HG02938 (cell line): ENCODE measurements around the gene MAST3.
A peak's percentile ranks its signal among the peaks of the same experiment; 100 is the strongest.

ENCODE experiments used
- ATAC-seq: cut with Tn5 transposase; IDR thresholded peaks from one replicate; pipeline ENCODE4 v1.9.1; 2021; ENCODE audit warnings: mild to moderate bottlenecking, moderate library complexity; ENCODE audit not compliant: unreplicated experiment

MAST3 gene

GRCh38 chr19:18097217-18097992, at the start of gene MAST3:
MAST3 (plus strand) TSS chr19:18097778; CDS start chr19:18097793, 15 bp downstream.
- peak; percentile 40 for ATAC-seq

DNA sequence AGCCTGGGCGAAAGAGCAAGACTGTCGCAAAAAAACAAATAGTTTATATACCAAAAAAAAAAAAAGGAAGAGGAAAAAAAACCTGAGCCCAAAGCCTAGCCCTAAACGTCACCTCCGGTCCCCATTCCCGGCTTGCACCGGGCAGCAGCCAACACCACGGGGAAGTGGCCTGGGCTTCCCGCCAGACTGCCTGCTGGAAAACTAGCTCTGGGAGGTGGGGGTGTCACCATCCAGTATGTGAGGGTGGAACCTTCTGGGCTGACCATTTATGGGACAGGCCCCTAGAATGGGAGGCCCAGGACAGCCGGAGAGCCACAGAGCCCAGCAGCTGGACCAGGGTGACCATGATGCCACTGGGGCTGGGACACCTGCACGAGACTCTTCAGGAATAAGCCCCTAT, 48.2 kb upstream of the MAST3 start:
- no peak for ATAC-seq

DNA sequence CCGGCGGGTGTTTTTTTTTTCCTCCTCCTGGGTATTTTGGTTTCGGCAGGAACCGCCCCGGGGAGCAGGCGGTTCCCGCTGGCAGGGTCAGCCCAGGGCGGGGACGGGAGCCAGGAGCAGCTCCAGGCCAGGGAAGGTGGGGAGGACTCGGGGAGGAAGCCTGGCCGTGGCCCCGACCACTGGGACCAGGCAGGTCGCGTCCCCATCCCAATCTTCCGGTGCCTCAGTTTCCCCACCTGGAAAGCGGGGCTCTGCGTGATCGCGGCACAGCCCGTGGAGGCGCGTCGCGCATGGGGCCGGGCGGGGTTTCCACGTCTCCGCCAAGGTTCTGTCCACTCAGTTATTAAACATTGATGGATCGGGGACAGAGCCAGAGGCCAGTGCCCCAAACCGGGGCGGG, 45.7 kb upstream of the MAST3 start:
- ATAC-seq, result no peak

DNA sequence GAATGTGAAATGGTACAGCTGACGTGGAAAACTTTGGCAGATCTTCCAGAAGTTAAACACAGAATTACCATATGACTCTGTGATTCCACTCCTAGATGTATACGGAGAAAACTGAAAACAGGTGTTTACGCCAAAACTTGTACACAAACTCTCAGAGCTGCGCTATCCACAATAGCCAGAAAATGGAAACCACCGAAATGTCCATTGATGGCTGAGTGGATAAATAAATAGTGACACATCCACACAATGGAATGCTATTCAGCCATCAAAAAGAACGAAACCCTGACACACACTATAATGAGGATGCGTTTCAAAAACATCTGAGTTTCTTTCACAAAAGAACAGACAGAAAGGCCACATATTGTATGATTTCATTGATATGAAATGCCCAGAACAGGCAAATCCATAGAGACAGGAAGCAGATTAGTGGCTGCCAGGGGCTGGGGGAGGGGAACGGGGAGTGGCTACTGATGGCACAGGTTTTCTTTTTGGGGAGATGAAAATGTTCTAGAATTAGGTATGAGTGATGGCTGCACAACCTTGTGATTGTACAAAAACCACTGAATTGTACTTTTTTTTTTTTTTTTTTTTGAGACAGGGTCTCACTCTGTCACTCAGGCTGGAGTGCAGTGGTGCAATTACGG, 43.9 kb upstream of the MAST3 start:
- no peak for ATAC-seq

- no peak for ATAC-seq
Measured at GRCh38 chr19:18055967-18056366, 41.6 kb upstream of the MAST3 start.

DNA sequence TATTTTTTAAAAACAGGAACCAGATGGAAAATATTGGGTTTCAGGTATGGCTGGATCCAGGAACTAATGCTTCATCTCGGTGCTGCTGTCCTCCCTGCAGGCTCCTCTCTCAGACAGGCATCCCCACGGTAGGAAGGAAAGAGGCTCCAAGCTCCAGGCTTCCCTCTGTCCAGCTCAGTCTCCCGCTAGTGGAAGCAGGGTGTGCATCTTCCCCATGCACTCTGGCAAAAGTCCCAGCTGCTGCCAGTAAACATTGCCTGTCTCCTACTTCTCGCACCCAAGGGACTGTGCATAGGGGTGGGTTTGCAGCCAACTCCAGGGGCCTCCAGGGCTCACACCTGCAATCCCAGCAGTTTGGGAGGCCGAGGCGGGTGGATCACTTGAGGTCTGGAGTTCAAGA, 40.0 kb upstream of the MAST3 start:
- ATAC-seq, result no peak

DNA sequence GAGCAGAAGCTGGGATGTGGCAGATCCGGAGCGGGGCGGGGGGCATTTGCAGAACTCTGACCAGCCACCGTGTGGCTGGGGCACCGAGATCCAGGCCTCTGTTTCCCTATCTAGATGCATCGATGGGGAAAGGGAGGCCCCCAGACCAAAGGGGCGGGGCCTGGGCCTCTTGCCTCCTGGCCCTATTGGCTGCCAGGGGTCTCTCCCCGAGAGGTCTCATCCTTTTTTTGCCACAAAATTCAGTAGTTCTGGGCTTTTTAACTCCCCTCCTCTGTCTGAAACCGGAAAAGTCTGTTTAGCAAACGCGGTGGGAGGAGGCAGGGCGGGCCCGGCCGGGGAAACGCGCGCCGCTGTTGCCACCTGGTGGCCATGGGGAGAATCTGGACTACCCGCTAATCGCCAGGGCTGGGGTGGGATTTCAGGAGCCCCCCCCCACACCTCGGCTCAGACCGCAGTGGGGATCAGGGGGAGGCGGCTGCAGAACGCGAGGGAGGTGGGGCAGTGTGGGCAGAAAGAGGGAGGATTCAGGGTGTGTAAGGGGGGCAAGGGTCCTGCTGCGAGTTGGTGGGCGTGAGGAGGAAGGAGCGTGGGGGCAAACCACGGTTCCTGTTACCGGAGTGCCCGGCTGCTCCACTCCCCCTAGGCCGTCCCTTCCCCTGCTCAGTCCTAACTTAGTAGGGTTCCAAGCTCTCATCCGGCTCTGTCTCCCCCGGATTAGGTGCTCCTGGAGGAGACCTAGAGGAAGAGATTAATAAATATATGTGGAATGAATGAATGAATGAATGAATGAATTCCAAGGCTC, 39.2 kb upstream of the MAST3 start:
- no peak for ATAC-seq

GRCh38 chr19:18059297-18059696, 38.3 kb upstream of the MAST3 start:
- ATAC-seq, result no peak

DNA sequence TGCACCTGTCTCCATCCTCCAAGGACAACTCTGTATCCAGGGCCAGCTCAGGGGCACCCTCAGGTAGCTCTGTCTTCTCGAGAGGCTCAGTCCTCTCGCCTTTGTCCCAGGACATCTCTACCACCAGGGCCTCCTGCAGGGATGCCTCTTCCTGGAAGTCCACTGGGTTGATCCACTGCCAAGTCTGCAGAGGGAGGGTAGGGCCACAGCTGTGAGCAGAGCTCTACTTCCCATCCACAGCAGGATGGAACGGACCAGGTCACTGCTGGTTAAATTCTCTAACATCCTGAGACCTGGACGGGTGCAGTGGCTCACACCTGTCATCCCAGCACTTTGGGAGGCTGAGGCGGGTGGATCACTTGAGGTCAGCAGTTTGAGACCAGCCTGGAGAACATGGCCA, 37.7 kb upstream of the MAST3 start:
- no peak for ATAC-seq

GRCh38 chr19:18060472-18060871, 37.1 kb upstream of the MAST3 start:
- ATAC-seq, result no peak

DNA sequence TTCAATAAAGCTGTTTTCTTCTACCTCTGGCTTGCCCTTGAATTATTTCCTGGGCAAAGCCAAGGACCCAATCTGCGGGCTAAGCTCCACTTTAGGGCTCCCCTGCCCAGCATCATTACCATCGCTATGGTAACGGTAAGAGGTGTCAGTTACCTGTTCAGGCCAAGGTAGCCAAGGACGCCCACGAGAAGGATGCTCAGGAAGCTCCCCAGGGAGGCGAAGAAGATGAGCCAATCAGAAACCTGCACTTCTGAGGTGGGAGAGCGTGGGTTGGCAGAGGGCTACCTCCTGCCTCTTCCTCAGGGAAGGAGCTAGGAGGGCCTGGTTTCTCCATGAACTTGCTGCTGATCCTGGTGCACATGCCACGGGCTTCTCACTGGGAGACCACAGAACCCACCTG, 35.5 kb upstream of the MAST3 start:
- no peak for ATAC-seq

DNA sequence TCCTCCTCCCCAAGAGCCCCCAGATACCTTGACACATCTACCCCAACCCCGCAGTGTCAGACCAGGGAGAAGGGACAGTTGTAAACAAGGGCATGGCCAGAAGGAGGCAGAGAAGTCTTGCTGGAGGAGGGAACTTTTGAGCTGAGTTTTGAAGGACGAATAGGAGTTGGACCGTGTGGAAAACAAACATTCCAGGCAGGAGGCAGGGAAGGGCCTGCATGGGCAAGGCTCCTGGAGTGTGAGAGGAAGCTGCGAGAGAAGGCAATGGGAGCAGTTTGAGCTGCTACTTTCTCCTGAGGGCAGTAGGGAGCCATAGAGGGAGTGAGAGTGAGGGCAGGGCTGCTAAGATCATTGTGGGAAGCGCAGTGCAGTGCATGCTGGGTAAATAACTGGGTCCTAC, 34.1 kb upstream of the MAST3 start:
- ATAC-seq, result no peak

DNA sequence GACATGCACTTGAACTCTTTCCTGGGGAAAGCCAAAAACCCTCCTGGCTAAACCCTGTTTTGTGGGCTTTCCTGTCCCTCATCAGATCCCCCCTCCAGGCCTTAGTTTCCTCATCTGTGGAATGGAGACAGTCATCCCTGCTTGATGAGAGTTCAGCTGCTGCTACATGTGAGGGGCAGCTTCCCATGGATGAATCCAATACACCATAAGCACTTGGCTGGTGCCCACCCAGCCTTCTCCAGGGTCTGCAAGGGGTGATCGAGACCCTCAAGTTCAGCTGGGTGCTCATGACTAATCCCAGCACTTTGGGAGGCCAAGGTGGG, 32.4 kb upstream of the MAST3 start:
- no peak for ATAC-seq

DNA sequence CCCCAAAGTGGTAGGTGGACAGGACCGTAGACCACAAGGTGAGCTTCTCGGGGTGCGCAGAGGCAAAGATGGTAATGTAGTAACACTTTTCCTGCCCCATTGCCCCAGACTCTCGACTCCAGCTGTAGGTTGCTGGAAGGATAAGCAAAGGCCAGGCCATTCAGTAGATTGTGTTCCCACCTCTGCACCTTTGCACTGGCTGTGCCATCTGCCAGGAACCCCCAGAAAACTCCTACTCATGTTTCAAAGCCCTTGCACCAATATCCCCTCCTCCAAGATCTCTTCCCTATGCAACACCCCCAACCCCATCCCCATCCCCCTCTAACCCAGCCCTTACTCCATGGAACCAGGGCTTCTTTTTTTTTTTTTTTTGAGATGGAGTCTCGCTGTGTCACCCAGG, 29.2 kb upstream of the MAST3 start:
- no peak for ATAC-seq

DNA sequence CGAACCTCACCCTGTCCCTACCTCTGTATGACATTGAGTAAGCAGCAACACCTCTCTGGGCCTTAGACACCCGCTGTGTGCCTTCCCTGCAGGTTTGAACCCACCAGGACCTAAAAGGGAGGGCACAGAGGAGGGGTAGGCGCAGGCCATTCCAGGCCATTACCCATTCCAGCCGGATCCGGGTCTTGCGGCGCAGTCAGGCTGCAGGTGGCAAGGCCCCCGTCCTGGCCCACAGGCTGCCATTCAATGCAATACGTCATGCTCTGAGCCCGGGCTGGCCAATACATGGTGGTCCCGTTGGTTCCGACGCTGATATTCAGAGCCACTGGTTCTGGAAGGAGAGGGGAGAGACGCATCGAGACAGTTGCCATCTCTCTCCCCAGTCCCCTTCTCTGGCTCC, 28.2 kb upstream of the MAST3 start:
- no peak for ATAC-seq

DNA sequence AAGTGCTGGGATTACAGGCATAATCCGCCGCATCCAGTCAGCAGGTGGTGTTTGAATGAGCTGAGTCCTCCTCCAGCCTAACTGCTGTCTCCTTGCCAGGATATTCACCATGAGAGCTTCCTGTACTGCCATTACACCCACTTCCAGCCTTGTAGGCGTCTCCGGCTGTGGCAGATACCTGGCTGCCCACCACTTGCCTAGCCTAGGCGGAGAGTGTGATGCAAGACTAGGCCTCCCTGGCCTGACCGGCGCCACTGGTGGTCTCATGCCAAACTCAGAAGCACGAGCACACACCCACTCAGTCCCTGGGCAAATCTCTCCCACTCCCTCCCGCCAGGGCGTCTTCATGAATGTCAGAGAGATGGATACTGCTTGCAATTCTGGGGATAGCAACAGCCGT, 27.4 kb upstream of the MAST3 start:
- ATAC-seq, result no peak

- no peak for ATAC-seq
Measured at GRCh38 chr19:18072335-18072734, 25.2 kb upstream of the MAST3 start.

DNA sequence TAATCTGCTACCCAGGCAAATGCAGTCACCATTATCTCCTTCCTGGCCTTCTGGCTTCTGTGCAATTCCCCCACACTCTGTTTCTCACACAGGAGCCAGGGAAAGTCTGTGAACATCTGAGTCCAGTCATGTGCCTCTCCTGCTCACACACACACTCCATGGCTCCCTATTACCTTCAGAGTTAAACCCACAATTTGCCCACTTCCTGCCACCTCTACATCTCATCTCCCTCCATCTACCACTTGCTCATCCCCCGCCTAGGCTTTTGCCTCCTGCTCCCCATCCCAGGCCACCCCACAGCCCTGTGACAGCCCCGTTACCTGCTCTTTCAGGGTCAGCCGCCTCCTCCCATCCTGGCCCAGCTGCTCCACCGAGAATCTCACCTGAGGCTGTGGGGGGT, 24.4 kb upstream of the MAST3 start:
- ATAC-seq, result no peak

- ATAC-seq, result no peak
Measured at GRCh38 chr19:18074192-18074591, 23.4 kb upstream of the MAST3 start.

DNA sequence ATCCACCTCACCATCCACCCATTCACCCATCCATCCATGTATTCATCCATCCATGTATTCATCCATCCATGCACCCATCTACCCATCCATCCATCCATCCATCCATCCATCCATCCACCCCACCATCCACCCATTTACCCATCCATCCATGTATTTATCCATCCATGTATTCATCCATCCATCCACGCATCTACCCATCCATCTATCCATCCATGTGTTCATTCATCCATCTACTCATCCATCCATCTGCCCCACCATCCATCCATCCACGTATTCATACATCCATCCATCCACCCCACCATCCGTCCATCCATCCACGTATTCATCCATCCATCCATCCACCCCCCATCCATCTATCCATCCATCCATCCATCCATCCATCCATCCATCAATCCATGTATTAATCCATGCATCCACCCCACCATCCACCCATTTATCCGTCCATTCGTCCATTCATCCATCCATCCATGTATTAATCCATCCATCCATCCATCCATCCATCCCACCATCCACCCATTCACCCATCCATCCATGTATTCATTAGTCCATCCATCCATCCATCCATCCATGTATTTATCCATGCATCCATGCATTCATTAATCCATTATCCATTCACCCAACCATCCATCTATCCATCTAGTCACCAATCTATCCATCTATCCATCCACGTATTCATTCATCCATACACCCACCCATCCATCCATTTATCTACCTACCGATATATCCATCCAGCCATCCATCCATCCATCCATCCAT, 13.5 kb upstream of the MAST3 start:
- ATAC-seq, result no peak

GRCh38 chr19:18085702-18086457, 11.7 kb upstream of the MAST3 start:
- ATAC-seq, result no peak
